ENCODE data around the gene ZFP1.

DNA sequence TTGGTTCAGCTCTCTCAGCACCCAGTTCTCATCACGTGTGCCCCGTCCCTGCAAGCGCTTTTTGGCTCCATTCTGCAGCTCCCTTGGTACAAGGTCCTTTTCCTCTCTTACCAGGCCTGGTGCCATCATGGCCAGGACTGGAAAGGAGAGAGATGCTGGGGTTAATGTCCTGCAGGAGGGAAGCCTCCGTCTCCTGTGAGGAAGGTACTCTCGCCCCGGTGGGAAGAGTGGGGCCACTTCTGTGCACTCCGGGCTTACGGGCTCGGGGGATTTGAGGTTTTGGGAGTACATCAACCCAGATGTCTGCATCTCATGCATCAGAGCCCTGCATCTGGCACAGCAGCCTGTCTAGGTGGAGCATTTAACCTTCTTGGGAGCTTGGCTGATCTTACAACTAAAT, 48.5 kb downstream of the ZFP1 start:
- no peak for TF ChIP-seq POLR2A (IDR thresholded peaks at IDR 0.05)
- TF ChIP-seq CTCF (IDR thresholded peaks at IDR 0.05): no peak
- no peak for TF ChIP-seq POLR2AphosphoS5 (IDR thresholded peaks at IDR 0.05)
- TF ChIP-seq EP300 (IDR thresholded peaks at IDR 0.05): no peak
